ENCODE data around the gene ITGA1.

Gene ITGA1

DNA sequence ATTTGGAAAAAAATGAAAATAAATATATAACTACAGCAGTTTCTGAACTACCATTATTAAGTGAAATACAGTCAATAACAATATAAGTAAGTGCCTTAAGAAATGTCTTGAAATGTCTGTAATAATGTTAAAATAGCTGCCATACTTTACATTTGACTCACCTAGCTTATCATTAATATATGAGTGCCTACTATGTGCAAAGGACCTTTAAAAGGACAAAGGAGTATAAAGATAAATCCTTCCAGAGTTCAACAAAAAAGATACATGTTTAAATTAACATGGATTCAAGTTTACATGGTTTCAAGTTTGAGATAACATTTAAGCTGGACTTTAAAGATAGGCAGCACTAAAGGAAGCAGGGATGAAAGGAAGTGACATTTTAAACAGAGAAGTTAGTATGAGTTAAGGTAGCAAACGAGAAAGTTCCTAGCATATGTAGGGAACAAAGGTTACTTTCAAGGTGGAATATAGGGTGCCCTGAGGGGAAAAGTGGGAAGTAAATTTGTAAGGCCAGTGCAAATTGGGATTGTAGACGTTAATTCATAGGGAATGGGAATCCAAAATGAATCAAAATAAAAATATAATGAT, 8.9 kb downstream of the ITGA1 start:
- TF ChIP-seq, protein P1, sequence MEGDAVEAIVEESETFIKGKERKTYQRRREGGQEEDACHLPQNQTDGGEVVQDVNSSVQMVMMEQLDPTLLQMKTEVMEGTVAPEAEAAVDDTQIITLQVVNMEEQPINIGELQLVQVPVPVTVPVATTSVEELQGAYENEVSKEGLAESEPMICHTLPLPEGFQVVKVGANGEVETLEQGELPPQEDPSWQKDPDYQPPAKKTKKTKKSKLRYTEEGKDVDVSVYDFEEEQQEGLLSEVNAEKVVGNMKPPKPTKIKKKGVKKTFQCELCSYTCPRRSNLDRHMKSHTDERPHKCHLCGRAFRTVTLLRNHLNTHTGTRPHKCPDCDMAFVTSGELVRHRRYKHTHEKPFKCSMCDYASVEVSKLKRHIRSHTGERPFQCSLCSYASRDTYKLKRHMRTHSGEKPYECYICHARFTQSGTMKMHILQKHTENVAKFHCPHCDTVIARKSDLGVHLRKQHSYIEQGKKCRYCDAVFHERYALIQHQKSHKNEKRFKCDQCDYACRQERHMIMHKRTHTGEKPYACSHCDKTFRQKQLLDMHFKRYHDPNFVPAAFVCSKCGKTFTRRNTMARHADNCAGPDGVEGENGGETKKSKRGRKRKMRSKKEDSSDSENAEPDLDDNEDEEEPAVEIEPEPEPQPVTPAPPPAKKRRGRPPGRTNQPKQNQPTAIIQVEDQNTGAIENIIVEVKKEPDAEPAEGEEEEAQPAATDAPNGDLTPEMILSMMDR (IDR thresholded peaks at IDR 0.05; ENCODE audit: insufficient read depth, low read length, poor library complexity, severe bottlenecking): no peak
- no peak for DNase-seq (ENCODE audit: extremely low read depth, insufficient read length)
- no peaks in the 10 kb centered on the region for H3K27me3 ChIP-seq (replicated peaks; ENCODE audit: control insufficient read depth, insufficient read depth, low read length)
- H3K4me3 ChIP-seq (replicated peaks; ENCODE audit: low read depth, low read length): no peak overlapping the region
- H3K36me3 ChIP-seq (ENCODE audit: control insufficient read depth, insufficient read depth, low read length): no peaks in the 10 kb centered on the region

DNA sequence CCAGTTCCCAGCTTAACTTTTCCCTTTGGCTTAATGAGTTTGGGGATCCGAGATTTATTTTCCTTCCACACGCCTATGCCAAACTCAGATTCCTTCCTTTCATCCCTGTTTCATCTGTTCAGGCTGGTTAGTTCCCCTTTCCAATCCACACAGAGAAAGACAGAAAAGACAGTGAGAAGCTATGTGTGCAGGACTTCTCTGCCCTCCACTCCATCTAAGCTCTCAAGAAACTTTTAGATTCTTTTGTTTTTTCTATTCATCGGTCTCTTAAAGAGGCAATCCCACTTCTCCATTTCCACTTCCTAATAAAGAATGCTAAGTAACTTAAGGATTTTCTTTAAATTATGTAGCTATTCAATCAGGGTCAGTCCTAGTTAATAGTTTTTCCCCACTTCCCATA, 11.2 kb downstream of the ITGA1 start:
- no peaks in the 10 kb centered on the region for H3K27me3 ChIP-seq (replicated peaks; ENCODE audit: control insufficient read depth, insufficient read depth, low read length)
- TF ChIP-seq, protein P1 (IDR thresholded peaks at IDR 0.05; ENCODE audit: insufficient read depth, low read length, poor library complexity, severe bottlenecking): no peak
- no peaks in the 10 kb centered on the region; the same call in 1 of the 2 replicates for H3K36me3 ChIP-seq (ENCODE audit: control insufficient read depth, insufficient read depth, low read length)
- no peak for DNase-seq (ENCODE audit: extremely low read depth, insufficient read length)
- H3K4me3 ChIP-seq (replicated peaks; ENCODE audit: low read depth, low read length): peak overlapping the region; percentile 79

DNA sequence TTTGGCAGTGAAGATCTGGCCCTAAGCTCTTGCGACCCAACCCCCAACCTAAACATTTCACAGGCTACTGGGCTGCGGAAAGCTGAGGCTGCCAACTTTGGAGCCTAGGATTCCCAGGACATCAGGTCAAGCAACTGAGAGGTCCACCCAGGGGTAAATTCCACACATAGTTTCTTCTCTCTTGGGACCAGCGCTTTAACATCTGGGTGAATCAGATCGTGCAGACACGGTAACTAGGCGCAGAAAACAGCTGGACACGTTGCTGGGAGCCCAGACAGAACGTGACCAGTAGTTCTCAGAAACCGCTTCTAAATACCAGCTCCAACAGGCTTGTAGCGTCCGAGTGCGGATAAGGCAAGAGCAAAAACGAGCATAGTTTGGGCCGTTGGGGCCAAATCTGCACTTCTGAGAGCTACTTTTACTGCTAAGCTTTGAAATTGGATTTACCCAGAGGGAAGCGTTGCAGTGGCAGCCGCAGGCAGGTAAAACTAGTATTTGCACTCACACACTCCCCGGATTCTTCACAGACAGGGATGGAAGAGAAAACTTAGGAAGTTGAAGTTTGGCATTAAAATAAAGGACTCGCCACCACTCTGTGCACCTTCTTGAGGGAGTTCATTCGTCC, 11.8 kb downstream of the ITGA1 start:
- no peak for DNase-seq (ENCODE audit: extremely low read depth, insufficient read length)
- TF ChIP-seq, protein P1 (IDR thresholded peaks at IDR 0.05; ENCODE audit: insufficient read depth, low read length, poor library complexity, severe bottlenecking): no peak
- no peaks in the 10 kb centered on the region; the same call in 1 of the 2 replicates for H3K36me3 ChIP-seq (ENCODE audit: control insufficient read depth, insufficient read depth, low read length)
- H3K4me3 ChIP-seq (replicated peaks; ENCODE audit: low read depth, low read length): peak overlapping the region; percentile 79
- H3K27me3 ChIP-seq (replicated peaks; ENCODE audit: control insufficient read depth, insufficient read depth, low read length): no peaks in the 10 kb centered on the region

DNA sequence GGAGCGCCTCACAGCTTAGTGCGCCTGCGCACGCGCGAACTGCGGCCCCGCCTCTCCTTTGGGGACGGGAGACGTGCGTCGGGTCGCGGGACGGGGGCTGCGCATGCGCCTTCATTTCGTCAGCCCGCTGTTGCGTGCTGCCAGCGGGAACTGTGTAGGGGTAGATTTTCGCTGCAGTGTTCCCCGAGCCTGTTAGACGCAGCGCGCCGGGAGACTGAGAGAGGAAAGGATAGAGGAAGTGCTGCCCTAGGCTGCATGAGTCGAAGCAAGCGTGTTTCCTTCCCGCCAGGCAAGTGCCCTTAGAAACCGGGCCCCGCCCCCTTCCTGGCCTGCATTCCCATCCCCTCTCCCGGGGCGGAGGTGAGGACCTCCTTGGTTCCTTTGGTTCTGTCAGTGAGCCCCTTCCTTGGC, 12.3 kb downstream of the ITGA1 start:
- H3K4me3 ChIP-seq (replicated peaks; ENCODE audit: low read depth, low read length): peak overlapping the region; percentile 79
- H3K27me3 ChIP-seq (replicated peaks; ENCODE audit: control insufficient read depth, insufficient read depth, low read length): no peaks in the 10 kb centered on the region
- TF ChIP-seq, protein P1 (IDR thresholded peaks at IDR 0.05; ENCODE audit: insufficient read depth, low read length, poor library complexity, severe bottlenecking): no peak
- no peaks in the 10 kb centered on the region; the same call in 1 of the 2 replicates for H3K36me3 ChIP-seq (ENCODE audit: control insufficient read depth, insufficient read depth, low read length)
- DNase-seq (ENCODE audit: extremely low read depth, insufficient read length): peak; percentile 97

DNA sequence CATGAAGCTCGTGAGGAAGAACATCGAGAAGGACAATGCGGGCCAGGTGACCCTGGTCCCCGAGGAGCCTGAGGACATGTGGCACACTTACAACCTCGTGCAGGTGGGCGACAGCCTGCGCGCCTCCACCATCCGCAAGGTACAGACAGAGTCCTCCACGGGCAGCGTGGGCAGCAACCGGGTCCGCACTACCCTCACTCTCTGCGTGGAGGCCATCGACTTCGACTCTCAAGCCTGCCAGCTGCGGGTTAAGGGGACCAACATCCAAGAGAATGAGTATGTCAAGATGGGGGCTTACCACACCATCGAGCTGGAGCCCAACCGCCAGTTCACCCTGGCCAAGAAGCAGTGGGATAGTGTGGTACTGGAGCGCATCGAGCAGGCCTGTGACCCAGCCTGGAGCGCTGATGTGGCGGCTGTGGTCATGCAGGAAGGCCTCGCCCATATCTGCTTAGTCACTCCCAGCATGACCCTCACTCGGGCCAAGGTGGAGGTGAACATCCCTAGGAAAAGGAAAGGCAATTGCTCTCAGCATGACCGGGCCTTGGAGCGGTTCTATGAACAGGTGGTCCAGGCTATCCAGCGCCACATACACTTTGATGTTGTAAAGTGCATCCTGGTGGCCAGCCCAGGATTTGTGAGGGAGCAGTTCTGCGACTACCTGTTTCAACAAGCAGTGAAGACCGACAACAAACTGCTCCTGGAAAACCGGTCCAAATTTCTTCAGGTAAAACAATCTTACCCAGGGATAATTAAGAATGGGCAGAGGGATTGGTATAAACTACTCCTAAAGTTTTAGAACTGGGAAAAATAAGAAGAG, 12.9 kb downstream of the ITGA1 start:
- DNase-seq (ENCODE audit: extremely low read depth, insufficient read length): no peak
- Histone ChIP-seq H3K36me3 (ENCODE audit: control insufficient read depth, insufficient read depth, low read length) (no peaks in the 10 kb centered on the region; the same call in 1 of the 2 replicates), H3K27me3 (replicated peaks; ENCODE audit: control insufficient read depth, insufficient read depth, low read length) (no peaks in the 10 kb centered on the region), H3K4me3 (replicated peaks; ENCODE audit: low read depth, low read length) (peak overlapping the region; percentile 79)
- TF ChIP-seq, protein P1 (IDR thresholded peaks at IDR 0.05; ENCODE audit: insufficient read depth, low read length, poor library complexity, severe bottlenecking): no peak
